GM19324 (cell line): ENCODE results near the gene RGMB.

Experiments
- ATAC-seq: cut with Tn5 transposase; IDR thresholded peaks from one replicate; pipeline ENCODE4 v1.9.1; 2021; ENCODE audit warnings: mild to moderate bottlenecking, moderate library complexity; ENCODE audit not compliant: unreplicated experiment, low FRiP score

Gene RGMB

GRCh38 chr5:98784411-98784810 lies 10.9 kb downstream of the RGMB start:
- no peak for ATAC-seq

GRCh38 chr5:98785244-98785643 lies 11.8 kb downstream of the RGMB start:
- no peak for ATAC-seq

DNA sequence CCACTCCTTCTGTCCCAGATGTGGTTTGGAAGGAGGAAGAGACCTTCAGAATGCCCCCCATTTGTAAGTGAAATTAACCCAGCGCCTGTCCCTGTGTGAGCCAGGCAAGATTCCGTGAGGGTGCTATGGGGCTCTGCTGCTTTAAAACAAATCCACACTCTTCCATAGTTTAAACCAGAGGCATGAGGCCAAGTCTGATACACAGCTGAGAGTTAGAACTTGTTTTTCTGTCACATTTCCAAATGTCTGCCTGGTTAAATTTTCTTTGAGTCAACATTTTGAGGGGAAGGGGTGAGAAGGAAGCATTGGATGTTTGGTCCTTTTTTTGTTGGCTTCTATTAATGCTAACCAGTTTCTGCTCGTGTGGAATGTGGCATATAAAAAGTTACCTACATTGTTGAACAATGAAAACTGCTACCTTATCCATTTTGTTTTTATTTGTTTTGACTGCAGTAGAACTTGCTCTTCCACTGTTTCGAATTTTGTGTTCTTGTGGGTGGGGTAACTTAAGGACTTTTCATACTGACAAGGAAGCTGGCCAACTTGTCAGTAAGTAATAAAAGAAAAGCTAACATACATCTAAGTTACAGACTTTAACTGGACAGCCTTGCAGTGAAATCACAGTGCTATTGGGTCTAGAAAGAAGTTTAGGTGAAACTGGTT lies 12.9 kb downstream of the RGMB start:
- no peak for ATAC-seq

DNA sequence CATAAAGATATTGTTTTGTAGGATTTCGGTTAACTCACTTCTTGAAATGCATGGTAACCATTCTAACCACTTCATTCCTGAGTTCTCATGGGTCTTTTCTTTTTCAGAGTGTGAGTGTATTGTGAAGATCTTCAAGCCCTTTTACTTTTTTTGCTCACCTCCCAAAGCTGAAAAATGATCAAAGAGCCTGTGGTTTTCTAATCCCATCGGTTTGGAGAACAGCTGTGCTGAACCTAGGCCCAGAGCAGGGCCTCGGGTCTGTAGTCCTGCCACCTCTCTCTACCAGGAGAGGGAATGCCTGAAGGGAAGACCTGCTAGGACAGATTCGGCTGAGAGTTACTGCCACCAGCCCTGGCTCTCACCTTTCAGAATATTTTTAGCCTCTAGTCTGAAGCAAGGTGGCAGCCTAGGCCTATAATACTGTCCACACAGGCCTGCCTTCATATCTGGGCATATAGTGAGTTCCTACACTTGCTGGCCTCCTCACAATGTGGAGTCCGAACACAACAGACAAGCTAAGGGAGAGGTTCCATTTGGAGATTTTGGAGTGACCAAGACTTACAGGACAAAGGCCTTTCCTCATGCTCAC lies 13.8 kb downstream of the RGMB start:
- ATAC-seq: no peak

- ATAC-seq: no peak
These were observed 15.6 kb downstream of the RGMB start for GRCh38 chr5:98789029-98789428.

DNA sequence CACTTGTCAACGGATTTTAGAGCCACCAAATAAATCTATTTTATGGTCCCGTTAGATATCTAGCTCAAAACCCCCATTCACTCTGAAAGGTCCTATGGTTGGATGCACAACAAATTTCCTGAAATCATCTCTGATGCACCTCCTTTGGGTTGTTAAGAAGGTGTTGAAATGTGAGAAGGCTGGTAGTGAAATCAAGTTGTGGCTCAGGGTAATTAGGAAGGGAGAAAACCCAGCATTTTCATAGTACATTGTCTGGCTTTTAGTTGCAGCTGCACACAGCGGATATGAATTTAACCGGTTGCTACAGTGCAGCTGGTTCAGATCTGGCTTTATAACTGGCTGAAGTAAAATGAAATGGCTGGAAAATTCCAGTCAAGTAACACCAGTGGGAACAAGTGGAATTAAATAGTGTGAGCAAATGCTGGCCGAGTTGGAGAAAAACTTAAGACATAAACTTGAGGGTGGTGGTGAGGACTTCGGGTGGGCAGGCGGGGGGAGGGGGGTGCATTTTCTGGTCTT lies 17.6 kb downstream of the RGMB start:
- no peak for ATAC-seq

- no peak for ATAC-seq
These were observed 18.6 kb downstream of the RGMB start for GRCh38 chr5:98791898-98792580.

DNA sequence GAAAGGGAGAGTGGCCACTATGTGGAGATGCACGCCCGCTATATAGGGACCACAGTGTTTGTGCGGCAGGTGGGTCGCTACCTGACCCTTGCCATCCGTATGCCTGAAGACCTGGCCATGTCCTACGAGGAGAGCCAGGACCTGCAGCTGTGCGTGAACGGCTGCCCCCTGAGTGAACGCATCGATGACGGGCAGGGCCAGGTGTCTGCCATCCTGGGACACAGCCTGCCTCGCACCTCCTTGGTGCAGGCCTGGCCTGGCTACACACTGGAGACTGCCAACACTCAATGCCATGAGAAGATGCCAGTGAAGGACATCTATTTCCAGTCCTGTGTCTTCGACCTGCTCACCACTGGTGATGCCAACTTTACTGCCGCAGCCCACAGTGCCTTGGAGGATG lies 19.8 kb downstream of the RGMB start:
- no peak for ATAC-seq

DNA sequence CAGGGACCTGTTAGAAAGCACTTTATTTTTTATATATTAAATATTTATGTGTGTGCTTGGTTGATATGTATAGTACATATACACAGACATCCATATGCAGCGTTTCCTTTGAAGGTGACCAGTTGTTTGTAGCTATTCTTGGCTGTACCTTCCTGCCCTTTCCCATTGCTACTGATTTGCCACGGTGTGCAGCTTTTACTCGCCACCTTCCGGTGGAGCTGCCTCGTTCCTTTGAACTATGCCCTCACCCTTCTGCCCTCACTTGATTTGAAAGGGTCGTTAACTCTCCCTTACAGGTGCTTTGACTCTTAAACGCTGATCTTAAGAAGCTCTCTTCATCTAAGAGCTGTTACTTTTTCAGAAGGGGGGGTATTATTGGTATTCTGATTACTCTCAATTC lies 20.5 kb downstream of the RGMB start:
- ATAC-seq: no peak

GRCh38 chr5:98794414-98795080 lies 21.1 kb downstream of the RGMB start:
- no peak for ATAC-seq

- ATAC-seq: no peak
These were observed 21.8 kb downstream of the RGMB start for GRCh38 chr5:98795243-98795642.

DNA sequence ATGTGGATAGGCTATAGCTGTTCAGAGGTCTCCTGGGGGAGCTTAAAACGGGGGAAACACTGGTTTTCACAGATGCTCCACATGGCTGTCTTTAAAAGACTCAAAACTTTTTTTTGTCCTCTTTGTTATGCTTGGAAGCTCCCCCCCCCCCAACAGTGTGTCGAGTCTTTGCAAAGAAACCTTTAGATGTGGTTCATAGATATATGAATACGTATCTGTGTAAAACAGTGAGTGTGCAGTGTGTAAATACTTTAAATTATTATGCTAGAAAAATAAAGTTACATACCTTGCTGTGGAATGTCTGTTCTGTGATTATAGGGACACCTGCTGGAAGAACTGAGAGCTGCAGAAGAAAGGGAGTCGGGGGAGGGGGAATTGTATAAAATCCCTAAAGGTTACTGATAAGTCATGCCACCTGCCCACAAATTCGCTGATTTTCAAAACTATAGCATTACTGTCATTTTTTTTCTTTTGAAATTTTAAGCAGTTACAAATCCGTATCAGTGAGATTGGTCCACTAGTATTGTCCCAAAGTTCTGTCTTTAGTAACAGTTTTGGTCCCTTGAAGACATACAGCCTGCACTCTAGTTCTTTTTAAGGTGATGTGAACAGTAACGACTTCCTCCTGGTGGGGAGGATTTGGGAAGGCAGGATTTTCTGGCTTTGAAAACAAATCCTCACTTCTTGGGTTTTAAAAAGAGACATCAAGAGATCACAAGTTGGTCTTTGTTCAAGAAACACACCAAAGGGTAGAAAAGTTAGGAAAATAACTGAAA lies 22.9 kb downstream of the RGMB start:
- ATAC-seq: peak; percentile 65

DNA sequence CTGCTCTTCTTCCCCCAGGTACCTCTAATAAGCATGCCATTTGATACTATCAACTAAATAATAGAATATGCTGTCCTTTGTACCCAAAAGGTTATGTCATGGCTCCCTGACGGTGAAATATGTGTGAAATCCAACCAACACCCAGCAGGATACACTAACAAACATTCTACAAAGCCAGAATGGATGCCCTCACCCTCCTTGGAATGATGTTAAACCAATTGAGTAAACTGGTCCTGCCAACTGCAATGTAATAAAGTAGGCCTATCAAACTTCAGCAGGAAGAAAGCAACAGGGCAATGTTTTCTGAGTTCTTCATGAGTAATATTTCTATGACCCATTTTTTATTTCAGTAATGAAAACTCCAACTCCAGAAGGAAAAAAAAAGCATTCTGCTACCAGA lies 24.9 kb downstream of the RGMB start:
- no peak for ATAC-seq

DNA sequence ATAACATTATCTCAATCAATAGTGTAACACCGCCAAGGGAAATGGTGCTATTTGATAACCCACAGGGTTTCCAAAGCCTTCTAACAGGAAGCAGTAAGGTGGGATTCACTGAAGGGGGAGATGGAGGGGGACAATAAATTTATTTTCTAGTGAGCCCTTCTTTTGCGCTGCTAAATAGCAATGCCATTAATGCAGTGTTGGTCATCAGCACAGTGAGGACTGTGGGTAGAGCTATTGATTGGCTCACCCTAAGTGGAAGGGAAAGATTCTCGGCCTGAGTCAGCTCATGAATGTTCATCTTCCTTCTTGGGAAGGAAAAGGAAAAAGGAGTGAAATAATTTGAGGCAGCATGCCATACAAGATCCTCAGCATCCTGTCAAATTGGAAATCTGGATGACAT lies 25.4 kb downstream of the RGMB start:
- ATAC-seq: no peak

DNA sequence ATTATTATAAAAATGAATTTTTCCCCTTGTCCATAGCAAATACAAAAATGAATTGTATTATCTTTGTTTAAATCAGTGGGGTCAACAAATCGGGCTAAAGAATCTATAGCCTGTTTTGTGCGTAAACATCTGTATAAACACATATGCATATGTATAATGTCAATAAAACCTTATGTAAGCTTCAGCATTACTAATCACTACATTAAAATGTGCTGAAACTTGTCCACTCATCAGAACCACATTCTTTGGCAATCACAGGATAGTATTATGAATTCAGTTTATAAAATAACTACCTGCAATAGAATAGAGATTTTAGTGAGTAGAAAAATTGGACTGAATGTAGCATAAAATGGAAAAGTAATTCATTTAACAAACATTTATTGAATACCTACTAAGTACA lies 30.6 kb downstream of the RGMB start:
- no peak for ATAC-seq

DNA sequence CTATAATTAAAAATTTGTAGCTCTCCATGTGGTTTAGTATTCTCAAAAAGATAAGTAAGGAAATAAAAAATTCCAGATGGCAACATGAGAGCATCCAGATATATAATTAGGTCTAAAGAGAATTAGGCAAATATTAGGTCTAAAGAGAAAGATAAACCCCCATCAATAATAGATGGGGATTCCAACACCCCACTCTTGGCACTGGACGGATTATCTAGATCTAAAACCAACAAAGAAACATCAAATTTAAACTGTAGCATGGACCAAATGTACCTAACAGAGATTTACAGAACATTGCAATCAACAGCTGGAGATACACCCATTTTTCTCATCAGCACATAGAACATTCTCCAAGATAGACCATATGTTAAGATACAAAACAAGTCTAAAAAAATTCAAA lies 31.6 kb downstream of the RGMB start:
- no peak for ATAC-seq

- no peak for ATAC-seq
These were observed 34.3 kb downstream of the RGMB start for GRCh38 chr5:98807806-98808205.

- no peak for ATAC-seq
These were observed 36.7 kb downstream of the RGMB start for GRCh38 chr5:98810206-98810605.

DNA sequence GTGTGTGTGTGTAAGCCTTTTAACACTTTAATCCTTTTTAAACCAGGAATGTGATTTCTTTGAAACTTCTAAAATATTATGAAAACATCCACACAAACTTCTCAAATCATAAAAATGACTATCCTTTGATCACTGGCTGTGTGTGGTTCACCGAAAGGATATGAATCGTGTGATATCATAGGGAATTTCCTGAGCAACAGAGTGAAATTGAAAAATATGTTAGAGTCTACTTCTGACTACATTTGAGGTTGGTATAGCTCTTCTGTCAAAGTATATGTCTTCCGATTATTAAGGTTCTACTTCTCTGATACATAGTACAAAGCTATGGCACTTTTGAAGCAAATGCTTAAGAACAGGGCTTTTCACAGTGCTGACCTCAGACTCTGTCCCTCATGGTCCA lies 40.3 kb downstream of the RGMB start:
- ATAC-seq: no peak

GRCh38 chr5:98816582-98817222 lies 43.2 kb downstream of the RGMB start:
- ATAC-seq: no peak
